Lung (tissue), 12 donors: ENCODE results near the gene ILKAP. TPM values are rescaled to one million over a fixed set of nuclear protein-coding genes. Genes with fewer than 3 reads are reported as not detected.

Experiments
- ATAC-seq: fragments of 200-7000 bp; cut with Tn5 transposase; one replicate; pipeline ENCODE4 v1.9.1; 2020; ENCODE audit warnings: moderate number of reproducible peaks; ENCODE audit not compliant: insufficient read depth, low FRiP score
- DNase-seq, 3 donors: peaks; one replicate each; pipeline ENCODE4 v3.0.0-alpha.2; 2013 to 2017
- H3K27ac ChIP-seq, 2 donors: one replicate each; pipeline ENCODE4 v1.5.1; 2013; ENCODE audit warnings: mild to moderate bottlenecking in 2 of 2, moderate library complexity in 2 of 2, control low read depth in 1 of 2, inconsistent platforms in 1 of 2, low read depth in 1 of 2, low read length in 1 of 2
- H3K27me3 ChIP-seq, 3 donors: one replicate each; pipeline ENCODE4 v1.5.1; 2013; ENCODE audit warnings: low read length in 2 of 3; ENCODE audit not compliant: control insufficient read depth in 3 of 3, insufficient read depth in 3 of 3
- H3K36me3 ChIP-seq, 4 donors: one replicate each; pipeline ENCODE4 v1.5.1; 2013; ENCODE audit warnings: low read length in 4 of 4, mild to moderate bottlenecking in 1 of 4, moderate library complexity in 1 of 4; ENCODE audit not compliant: control insufficient read depth in 4 of 4, insufficient read depth in 4 of 4
- H3K4me1 ChIP-seq, 5 donors: one replicate each; pipeline ENCODE4 v1.5.1; 2013; ENCODE audit warnings: low read length in 5 of 5, mild to moderate bottlenecking in 2 of 5, moderate library complexity in 1 of 5; ENCODE audit not compliant: control insufficient read depth in 5 of 5, insufficient read depth in 5 of 5
- H3K4me3 ChIP-seq: one replicate; pipeline ENCODE4 v1.5.1; 2013; ENCODE audit warnings: mild to moderate bottlenecking, control low read depth, moderate library complexity
- H3K9ac ChIP-seq, 2 donors: one replicate each; pipeline ENCODE4 v1.5.1; 2013; ENCODE audit warnings: low read length in 2 of 2, control low read depth in 1 of 2; ENCODE audit not compliant: insufficient read depth in 1 of 2
- H3K9me3 ChIP-seq, 4 donors: one replicate each; pipeline ENCODE4 v1.5.1; 2013; ENCODE audit warnings: low read length in 3 of 4, mild to moderate bottlenecking in 1 of 4, moderate library complexity in 1 of 4; ENCODE audit not compliant: control insufficient read depth in 4 of 4, insufficient read depth in 3 of 4
- WGBS, 2 donors: extraction: QIAGEN DNeasy Blood & Tissue Kit; methylation state at CpG; one replicate each; pipeline ENCODE4 v1.1.7; 2013; 5-methylcytosine and 5-hydroxymethylcytosine counted together
- polyA plus RNA-seq, 2 donors: library from polyadenylated mRNA; stranded (reverse); fragments of 200-250 nt; gene quantifications; one replicate each; pipeline ENCODE4 v1.2.1, GENCODE V29; 2013
- total RNA-seq, 2 donors: library from RNA; depleted of rRNA in 1 of 2; stranded (reverse); fragments of >200 nt in 1 of 2; gene quantifications; one replicate each; pipeline ENCODE4 v1.2.1, GENCODE V29; 2014 to 2021
- TF ChIP-seq, protein P1 (sequence below): IDR thresholded peaks from 2 replicates; pipeline ENCODE4 v1.5.1; 2012; ENCODE audit warnings: mild to moderate bottlenecking; ENCODE audit errors: control extremely low read depth, extremely low read depth
- donor health status: control.
- donor health status: control.
- donor health status: Bipolar disorder and iron deficiency.
- donor health status: healthy.
- donor health status: DM: yes; HTN: yes; CAD: no.

The ILKAP gene
- total and polyA plus RNA-seq, 4 donors, result 35.0 to 52.0 (median 42.1) TPM

DNA sequence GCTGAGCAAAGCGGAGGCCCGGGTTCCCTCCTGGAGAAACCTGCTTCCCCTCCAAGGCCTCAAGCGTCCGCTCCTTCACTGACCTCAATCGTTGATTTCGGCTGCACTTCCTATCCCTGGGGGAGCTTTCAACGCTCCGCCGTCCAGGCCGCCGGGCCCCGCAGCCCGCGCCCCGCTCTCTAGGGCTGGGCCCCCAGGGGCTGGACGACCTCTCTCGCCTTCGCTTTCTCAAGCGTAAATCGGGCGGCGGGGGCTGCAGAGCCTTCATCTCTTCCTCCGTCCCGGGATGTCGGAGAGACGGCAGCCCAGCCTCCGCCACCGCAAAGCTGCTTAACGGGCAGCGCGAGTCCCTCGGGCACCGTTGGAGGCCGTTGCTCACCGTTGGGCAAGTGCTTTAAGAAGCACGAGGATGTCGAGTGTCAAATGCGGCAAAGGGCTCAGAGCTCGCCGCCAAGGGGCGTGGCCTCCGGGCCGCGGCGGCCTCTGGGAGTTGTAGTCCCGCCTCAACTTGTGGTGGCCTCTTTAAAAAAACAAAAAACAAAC, 27.8 kb upstream of the ILKAP start:
- peak overlapping the region in 1 of 2 donors; percentile 2 for H3K27ac ChIP-seq
- H3K27me3 ChIP-seq, result peaks cover 0 to 26% (median 25%) of the 10 kb centered on the region in 3 donors
- H3K4me3 ChIP-seq, result peak overlapping the region; percentile 57
- no peaks in the 10 kb centered on the region for H3K9me3 ChIP-seq
- peak; percentile 59 to 76 (median 72) for DNase-seq
- TF ChIP-seq, protein P1, sequence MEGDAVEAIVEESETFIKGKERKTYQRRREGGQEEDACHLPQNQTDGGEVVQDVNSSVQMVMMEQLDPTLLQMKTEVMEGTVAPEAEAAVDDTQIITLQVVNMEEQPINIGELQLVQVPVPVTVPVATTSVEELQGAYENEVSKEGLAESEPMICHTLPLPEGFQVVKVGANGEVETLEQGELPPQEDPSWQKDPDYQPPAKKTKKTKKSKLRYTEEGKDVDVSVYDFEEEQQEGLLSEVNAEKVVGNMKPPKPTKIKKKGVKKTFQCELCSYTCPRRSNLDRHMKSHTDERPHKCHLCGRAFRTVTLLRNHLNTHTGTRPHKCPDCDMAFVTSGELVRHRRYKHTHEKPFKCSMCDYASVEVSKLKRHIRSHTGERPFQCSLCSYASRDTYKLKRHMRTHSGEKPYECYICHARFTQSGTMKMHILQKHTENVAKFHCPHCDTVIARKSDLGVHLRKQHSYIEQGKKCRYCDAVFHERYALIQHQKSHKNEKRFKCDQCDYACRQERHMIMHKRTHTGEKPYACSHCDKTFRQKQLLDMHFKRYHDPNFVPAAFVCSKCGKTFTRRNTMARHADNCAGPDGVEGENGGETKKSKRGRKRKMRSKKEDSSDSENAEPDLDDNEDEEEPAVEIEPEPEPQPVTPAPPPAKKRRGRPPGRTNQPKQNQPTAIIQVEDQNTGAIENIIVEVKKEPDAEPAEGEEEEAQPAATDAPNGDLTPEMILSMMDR, result no peak
- WGBS, 2 donors, result 1 to 3% methylated on average over 46 of the region's 46 CpGs
- H3K4me1 ChIP-seq, result peaks cover 0 to 6% (median 3%) of the 10 kb centered on the region in 5 donors
- no peak overlapping the region for H3K9ac ChIP-seq
- peak; percentile 92 for ATAC-seq
- no peaks in the 10 kb centered on the region for H3K36me3 ChIP-seq

DNA sequence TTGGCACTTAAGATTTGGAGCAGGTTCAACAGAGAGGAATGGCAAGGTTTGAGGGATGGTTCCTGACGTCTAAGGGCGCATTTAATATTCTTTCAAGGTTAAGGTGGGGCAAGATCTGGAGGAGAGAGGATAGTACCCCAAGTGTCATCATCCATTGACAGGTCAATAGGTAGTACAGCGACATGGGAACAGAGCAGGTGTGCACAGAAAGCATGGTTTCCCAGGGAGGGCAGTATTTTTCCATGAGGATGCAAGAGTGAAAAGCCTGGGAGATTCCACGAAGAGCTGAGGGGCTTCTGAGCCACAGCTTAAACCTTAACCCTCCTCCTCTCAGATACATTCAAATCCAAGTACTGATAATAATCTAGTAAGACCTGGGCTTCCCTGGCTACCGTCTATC, 27.2 kb upstream of the ILKAP start:
- no peak overlapping the region for H3K9ac ChIP-seq
- TF ChIP-seq, protein P1, result no peak

DNA sequence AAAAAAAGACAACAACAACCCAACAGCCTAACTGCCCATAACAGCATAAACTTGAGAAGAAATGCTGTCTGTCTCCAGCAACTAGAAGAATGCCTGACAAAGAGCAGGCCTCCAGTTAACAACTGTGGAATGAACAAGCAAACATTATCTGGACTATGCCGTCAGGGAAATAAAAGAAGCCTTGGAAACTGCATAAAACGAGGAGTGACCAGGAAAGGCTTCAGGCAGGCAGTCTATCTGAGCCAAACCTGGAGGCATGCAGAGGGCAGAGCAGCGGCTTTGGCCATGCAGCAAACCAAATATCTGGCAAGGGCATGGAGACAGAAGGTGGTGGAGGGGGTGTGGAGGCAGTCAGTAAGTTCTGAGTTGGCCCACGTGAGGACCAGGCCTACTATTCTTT, 25.2 kb upstream of the ILKAP start:
- Histone ChIP-seq H3K4me3 (no peak overlapping the region), H3K27me3 (peaks cover 0 to 18% (median 17%) of the 10 kb centered on the region in 3 donors), H3K27ac (no peak overlapping the region), H3K9me3 (no peaks in the 10 kb centered on the region), H3K36me3 (no peaks in the 10 kb centered on the region), H3K4me1 (peaks cover 0 to 7% (median 3%) of the 10 kb centered on the region in 5 donors), H3K9ac (no peak overlapping the region)
- TF ChIP-seq, protein P1, result no peak
- 84 to 91% methylated on average over 4 of the region's 4 CpGs for WGBS, 2 donors
- no peak for ATAC-seq
- DNase-seq, result peak in 1 of 3 donors; percentile 8

More for the DNA sequence above, 27.2 kb upstream of the ILKAP start:
- H3K36me3 ChIP-seq, result no peaks in the 10 kb centered on the region
- H3K9me3 ChIP-seq, result no peaks in the 10 kb centered on the region
- peak overlapping the region; percentile 57 for H3K4me3 ChIP-seq
- H3K27ac ChIP-seq, result no peak overlapping the region
- peaks cover 0 to 6% (median 3%) of the 10 kb centered on the region in 5 donors for H3K4me1 ChIP-seq
- DNase-seq, result no peak
- peaks cover 0 to 23% (median 22%) of the 10 kb centered on the region in 3 donors for H3K27me3 ChIP-seq
- ATAC-seq, result no peak
- 78 to 86% methylated on average over 5 of the region's 5 CpGs for WGBS, 2 donors
